Kidney (tissue), 14 donors: Measurements from ENCODE around the gene DNM3. TPM values are rescaled to one million over a fixed set of nuclear protein-coding genes. Genes with fewer than 3 reads are reported as not detected.

Experiments
- DNase-seq, 5 donors: peaks; one replicate each; pipeline ENCODE4 v3.0.0-alpha.2; 2013 to 2020
- FAIRE-seq: peaks from 2 replicates; lab custom pipeline; 2012; peaks lifted over from hg19 to GRCh38; lab: Jason Lieb, UNC
- H3K27ac ChIP-seq, 2 donors: one replicate each; pipeline ENCODE4 v1.7.0; 2013; ENCODE audit warnings: low read depth in 2 of 2, low read length in 2 of 2, inconsistent platforms in 1 of 2
- H3K27me3 ChIP-seq: one replicate; pipeline ENCODE4 v1.7.1; 2013; ENCODE audit warnings: low read length, inconsistent platforms; ENCODE audit not compliant: control insufficient read depth, insufficient read depth
- H3K36me3 ChIP-seq, 3 donors: one replicate each; pipeline versions ENCODE4 v1.7.0 to v1.7.1; 2013; ENCODE audit warnings: low read length in 3 of 3, control low read depth in 1 of 3, inconsistent platforms in 1 of 3; ENCODE audit not compliant: insufficient read depth in 3 of 3, control insufficient read depth in 2 of 3
- H3K4me1 ChIP-seq, 3 donors: one replicate each; pipeline versions ENCODE4 v1.7.0 to v1.7.1; 2013; ENCODE audit warnings: low read length in 3 of 3, inconsistent platforms in 1 of 3, low read depth in 1 of 3; ENCODE audit not compliant: control insufficient read depth in 2 of 3, insufficient read depth in 2 of 3
- H3K4me3 ChIP-seq, 3 donors: one replicate each; pipeline versions ENCODE4 v1.7.0 to v1.8.1; 2013; ENCODE audit warnings: low read length in 3 of 3, control low read depth in 1 of 3, inconsistent platforms in 1 of 3
- H3K9ac ChIP-seq, 3 donors: one replicate each; pipeline versions ENCODE4 v1.7.0 to v1.7.1; 2013; ENCODE audit warnings: low read length in 3 of 3, control low read depth in 1 of 3, inconsistent platforms in 1 of 3
- H3K9me3 ChIP-seq, 3 donors: one replicate each; pipeline versions ENCODE4 v1.7.0 to v1.7.1; 2013; ENCODE audit warnings: low read length in 3 of 3, control low read depth in 1 of 3, inconsistent platforms in 1 of 3; ENCODE audit not compliant: control insufficient read depth in 2 of 3, insufficient read depth in 1 of 3
- intact Hi-C: fragments of 100-400 bp; cut with DNase I; formaldehyde crosslinking; loops from one replicate; pipeline ENCODE4 v1.11.1; 2022
- polyA plus RNA-seq: library from polyadenylated mRNA; stranded (reverse); fragments of 350-450 nt; fragmentation: Illumina TruSeq; extraction: RNeasy Lipid Tissue Mini Kit (QIAGEN cat#74804); gene quantifications from one replicate; pipeline ENCODE4 v1.2.3, GENCODE V29; 2014; ENCODE audit warnings: low read depth, low replicate concordance; ENCODE audit not compliant: insufficient read depth
- total RNA-seq: library from RNA; stranded (reverse); fragmentation: NEBNext Ultra II Directional; extraction: Animal tissue kit (Norgen Biotek cat#: 25700); gene quantifications from one replicate; pipeline ENCODE4 v1.2.1, GENCODE V29; 2021
- TF ChIP-seq, protein P1 (sequence below): IDR thresholded peaks from 3 replicates; pipeline ENCODE4 v1.5.1; 2012; ENCODE audit warnings: mild to moderate bottlenecking, moderate library complexity, borderline replicate concordance; ENCODE audit not compliant: insufficient read depth; ENCODE audit errors: extremely low read depth
- donor health status: control.
- donor health status: control.
- donor health status: control.
- donor health status: control.
- donor health status: control.
- donor health status: DM: yes; HTN: yes; CAD: no.
- donor health status: Normal renal cell carcinoma (clear cell type).

The DNM3 gene
- total and polyA plus RNA-seq, 2 donors from 2014 or later = 5.9 to 19.1 TPM

DNA sequence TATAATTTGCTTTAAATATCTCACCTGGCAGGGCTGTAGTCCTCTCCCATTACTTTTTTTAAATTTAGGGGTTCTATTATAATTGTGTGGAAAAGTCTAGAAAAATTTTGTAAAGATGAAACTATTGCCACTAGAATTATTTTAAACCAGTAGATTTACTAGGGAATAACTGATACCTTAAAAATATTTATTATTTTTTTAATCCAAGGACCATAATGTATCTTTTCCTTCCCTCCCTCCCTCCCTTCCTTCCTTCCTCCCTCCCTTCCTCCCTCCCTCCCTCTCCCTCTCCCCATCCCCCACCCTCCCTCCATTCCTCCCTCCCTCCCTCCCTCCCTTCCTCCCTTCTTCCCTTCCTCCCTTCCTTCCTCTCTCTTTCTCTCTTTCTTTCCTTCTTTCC lies 90.5 kb downstream of the DNM3 start:
- DNase-seq = no peak
- no peak overlapping the region for H3K9ac ChIP-seq
- no peaks in the 10 kb centered on the region for H3K9me3 ChIP-seq
- intact Hi-C loops = no loop called here
- H3K27me3 ChIP-seq = no peaks in the 10 kb centered on the region
- H3K36me3 ChIP-seq = no peaks in the 10 kb centered on the region
- TF ChIP-seq, protein P1, sequence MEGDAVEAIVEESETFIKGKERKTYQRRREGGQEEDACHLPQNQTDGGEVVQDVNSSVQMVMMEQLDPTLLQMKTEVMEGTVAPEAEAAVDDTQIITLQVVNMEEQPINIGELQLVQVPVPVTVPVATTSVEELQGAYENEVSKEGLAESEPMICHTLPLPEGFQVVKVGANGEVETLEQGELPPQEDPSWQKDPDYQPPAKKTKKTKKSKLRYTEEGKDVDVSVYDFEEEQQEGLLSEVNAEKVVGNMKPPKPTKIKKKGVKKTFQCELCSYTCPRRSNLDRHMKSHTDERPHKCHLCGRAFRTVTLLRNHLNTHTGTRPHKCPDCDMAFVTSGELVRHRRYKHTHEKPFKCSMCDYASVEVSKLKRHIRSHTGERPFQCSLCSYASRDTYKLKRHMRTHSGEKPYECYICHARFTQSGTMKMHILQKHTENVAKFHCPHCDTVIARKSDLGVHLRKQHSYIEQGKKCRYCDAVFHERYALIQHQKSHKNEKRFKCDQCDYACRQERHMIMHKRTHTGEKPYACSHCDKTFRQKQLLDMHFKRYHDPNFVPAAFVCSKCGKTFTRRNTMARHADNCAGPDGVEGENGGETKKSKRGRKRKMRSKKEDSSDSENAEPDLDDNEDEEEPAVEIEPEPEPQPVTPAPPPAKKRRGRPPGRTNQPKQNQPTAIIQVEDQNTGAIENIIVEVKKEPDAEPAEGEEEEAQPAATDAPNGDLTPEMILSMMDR = no peak
- H3K27ac ChIP-seq = no peak overlapping the region
- H3K4me3 ChIP-seq = no peak overlapping the region
- H3K4me1 ChIP-seq = no peaks in the 10 kb centered on the region
- no peak for FAIRE-seq

DNA sequence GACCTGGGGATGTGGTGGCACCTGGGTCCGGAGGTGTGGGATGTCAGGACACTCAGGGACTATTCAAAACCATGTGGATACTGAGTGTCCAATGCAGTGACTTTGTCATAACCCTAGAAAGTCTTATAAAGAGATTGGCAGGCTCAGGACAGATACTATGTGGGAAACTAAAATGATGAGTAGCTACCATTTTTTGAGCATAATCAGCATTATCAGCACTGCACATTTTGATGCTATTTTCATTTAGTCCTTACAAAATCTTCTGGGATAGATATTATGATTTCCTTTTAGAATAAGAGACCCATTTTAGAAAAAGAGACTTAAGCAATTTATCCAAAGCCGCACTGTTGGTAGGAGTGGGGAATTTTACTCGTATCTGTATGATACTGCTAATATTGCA lies 93.4 kb downstream of the DNM3 start:
- no peaks in the 10 kb centered on the region for H3K27me3 ChIP-seq
- DNase-seq (no peak), FAIRE-seq (no peak)
- no peaks in the 10 kb centered on the region for H3K9me3 ChIP-seq
- H3K27ac ChIP-seq = no peak overlapping the region
- peaks cover 0 to 2% (median 0%) of the 10 kb centered on the region in 3 donors for H3K4me1 ChIP-seq
- no peaks in the 10 kb centered on the region for H3K36me3 ChIP-seq
- TF ChIP-seq, protein P1 = no peak
- no peak overlapping the region for H3K9ac ChIP-seq
- intact Hi-C loops = no loop called here
- H3K4me3 ChIP-seq = no peak overlapping the region

DNA sequence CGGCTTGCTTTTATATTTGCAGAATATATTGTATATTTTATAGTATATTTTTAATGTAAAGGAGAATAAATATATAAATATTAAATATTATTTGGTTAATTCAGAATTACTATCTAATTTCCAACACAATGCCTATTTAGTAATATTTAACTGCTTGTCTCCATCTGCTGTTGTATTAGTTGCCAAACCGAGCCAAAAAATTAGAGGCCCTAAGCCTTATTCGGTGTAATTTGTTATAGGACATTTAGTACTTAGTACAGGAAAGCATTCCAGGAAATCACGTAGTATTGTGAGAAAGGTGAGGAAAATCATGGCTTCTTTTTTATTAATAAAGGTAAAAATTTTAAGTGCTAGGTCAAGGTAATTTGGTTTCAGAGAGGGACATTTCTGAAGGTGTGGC lies 93.8 kb downstream of the DNM3 start:
- Histone ChIP-seq H3K27me3 (no peaks in the 10 kb centered on the region), H3K9me3 (no peaks in the 10 kb centered on the region), H3K4me3 (no peak overlapping the region), H3K36me3 (no peaks in the 10 kb centered on the region), H3K4me1 (peaks cover 0 to 2% (median 0%) of the 10 kb centered on the region in 3 donors), H3K9ac (no peak overlapping the region), H3K27ac (no peak overlapping the region)
- TF ChIP-seq, protein P1 = no peak
- FAIRE-seq (no peak), DNase-seq (no peak)
- intact Hi-C loops = no loop called here

DNA sequence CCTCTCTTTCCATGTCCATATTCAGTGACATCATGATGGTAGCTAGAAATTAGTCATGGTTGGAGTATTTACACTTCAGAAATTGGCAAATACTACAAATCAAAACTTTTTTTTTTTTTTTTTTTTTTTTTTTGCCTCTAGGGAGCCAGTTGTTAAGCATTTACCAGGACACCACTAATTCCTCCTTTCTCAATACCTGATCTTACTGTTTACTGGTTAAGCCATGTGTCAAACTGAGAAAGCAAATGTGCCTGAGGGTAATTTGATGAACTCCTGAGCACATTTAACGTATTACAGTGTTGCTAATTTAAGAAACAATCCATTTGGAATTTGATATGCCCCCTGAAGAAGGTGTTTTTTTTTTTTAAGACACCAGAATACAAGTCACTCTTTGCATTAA lies 94.4 kb downstream of the DNM3 start:
- Histone ChIP-seq H3K9ac (no peak overlapping the region), H3K27me3 (no peaks in the 10 kb centered on the region), H3K9me3 (no peaks in the 10 kb centered on the region), H3K36me3 (no peaks in the 10 kb centered on the region), H3K4me3 (no peak overlapping the region), H3K27ac (no peak overlapping the region), H3K4me1 (peaks cover 0 to 2% (median 0%) of the 10 kb centered on the region in 3 donors)
- intact Hi-C loops = no loop called here
- FAIRE-seq (no peak), DNase-seq (no peak)
- TF ChIP-seq, protein P1 = no peak
